GM21723 (cell line): ENCODE results near the gene EGFL8.

Experiments used
- ATAC-seq: cut with Tn5 transposase; IDR thresholded peaks from one replicate; pipeline ENCODE4 v1.9.1; 2021; ENCODE audit warnings: mild to moderate bottlenecking, moderate library complexity; ENCODE audit not compliant: unreplicated experiment

Gene EGFL8

GRCh38 chr6:32167154-32167760 is 2.9 kb downstream of the EGFL8 start:
- no peak for ATAC-seq

GRCh38 chr6:32167761-32168262 is 3.4 kb downstream of the EGFL8 start:
- ATAC-seq = no peak

GRCh38 chr6:32168350-32168749 is 4.0 kb downstream of the EGFL8 start:
- no peak for ATAC-seq

- ATAC-seq = no peak
These were observed 4.6 kb downstream of the EGFL8 start for GRCh38 chr6:32168807-32169591.

- no peak for ATAC-seq
These were observed 5.9 kb downstream of the EGFL8 start for GRCh38 chr6:32170294-32170693.

- ATAC-seq = no peak
These were observed 6.8 kb downstream of the EGFL8 start for GRCh38 chr6:32171234-32171633.

GRCh38 chr6:32173051-32173727 is 8.8 kb downstream of the EGFL8 start:
- ATAC-seq = no peak

- no peak for ATAC-seq
These were observed 10.0 kb downstream of the EGFL8 start for GRCh38 chr6:32174416-32174815.

- ATAC-seq = no peak
These were observed 10.9 kb downstream of the EGFL8 start for GRCh38 chr6:32175322-32175710.

- ATAC-seq = peak; percentile 47
These were observed 11.5 kb downstream of the EGFL8 start, which contains the start of gene AGPAT1 for GRCh38 chr6:32175711-32176475. Gene AGPAT1 (minus strand): TSS chr6:32176084. CDS start chr6:32171496, 4,588 bp downstream.

GRCh38 chr6:32176476-32177182 is 12.2 kb downstream of the EGFL8 start:
- ATAC-seq = no peak

- ATAC-seq = peak; percentile 10
These were observed 12.9 kb downstream of the EGFL8 start for GRCh38 chr6:32177183-32177787.

GRCh38 chr6:32177788-32178546 is 13.6 kb downstream of the EGFL8 start, which contains the start of gene RNF5:
Gene RNF5 (plus strand): TSS chr6:32178405. CDS start chr6:32178512, 107 bp downstream.
- peak; percentile 73 for ATAC-seq

- ATAC-seq = no peak
These were observed 14.4 kb downstream of the EGFL8 start for GRCh38 chr6:32178547-32179440.

GRCh38 chr6:32179766-32180405 is 15.5 kb downstream of the EGFL8 start:
- ATAC-seq = no peak

GRCh38 chr6:32181148-32181702 is 16.8 kb downstream of the EGFL8 start:
- no peak for ATAC-seq

GRCh38 chr6:32181915-32182529 is 17.6 kb downstream of the EGFL8 start:
- no peak for ATAC-seq
